AG08396 (cell line): ENCODE measurements around the gene STXBP6.
"Not testable (repeated sequence)": the region's sequence is repeated elsewhere in the genome, so short reads cannot be mapped to it uniquely, and the experiment has no call there.

Source experiments
- DNase-seq: peaks from one replicate; pipeline ENCODE4 v3.0.0; 2012; ENCODE audit warnings: low spot score, mixed read lengths

The STXBP6 gene

GRCh38 chr14:24853446-24853845 lies 196.5 kb downstream of the STXBP6 start:
- DNase-seq = no peak

GRCh38 chr14:24852312-24853060 lies 197.5 kb downstream of the STXBP6 start:
- no peak for DNase-seq

GRCh38 chr14:24851837-24852236 lies 198.1 kb downstream of the STXBP6 start:
- DNase-seq = no peak

DNA sequence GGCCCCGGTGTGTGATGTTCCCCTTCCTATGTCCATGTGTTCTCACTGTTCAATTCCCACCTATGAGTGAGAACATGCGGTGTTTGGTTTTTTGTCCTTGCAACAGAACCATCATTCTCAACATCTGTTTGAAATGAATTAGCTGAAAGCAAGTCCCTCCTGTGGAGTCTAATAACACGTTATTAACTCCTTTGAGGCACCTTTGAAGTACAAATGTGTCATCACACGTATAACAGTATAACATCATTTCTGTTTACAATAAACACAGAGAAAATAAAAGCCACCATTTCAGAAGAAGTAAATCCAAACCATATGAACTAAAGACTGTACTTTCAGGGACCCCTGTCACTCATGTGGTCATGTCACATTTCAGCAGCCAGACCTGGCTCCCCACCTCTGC lies 198.5 kb downstream of the STXBP6 start:
- DNase-seq = no peak

DNA sequence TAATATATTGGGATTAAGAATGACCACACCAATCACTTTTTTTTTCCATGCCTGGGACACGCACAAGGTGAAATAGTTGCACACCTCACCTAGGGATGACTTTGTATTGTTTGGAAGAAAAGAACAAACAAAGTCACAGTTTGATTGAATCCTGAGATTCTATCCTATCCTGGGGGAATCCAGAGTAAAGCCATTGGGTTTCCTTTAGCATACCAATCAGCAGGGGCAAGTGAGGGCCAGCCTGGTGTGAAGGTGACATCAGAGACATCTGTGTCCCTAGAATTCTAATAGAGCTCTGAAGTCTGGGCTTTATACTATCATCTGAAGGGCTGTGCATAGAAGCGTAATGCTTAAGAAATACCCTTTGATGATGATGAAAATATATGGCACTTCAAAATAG lies 199.9 kb downstream of the STXBP6 start:
- DNase-seq = no peak

- DNase-seq = no peak
Measured at GRCh38 chr14:24849471-24849870, 200.5 kb downstream of the STXBP6 start.

- no peak for DNase-seq
Measured at GRCh38 chr14:24848102-24848790, 201.7 kb downstream of the STXBP6 start.

- no peak for DNase-seq
Measured at GRCh38 chr14:24847568-24848095, 202.3 kb downstream of the STXBP6 start.

DNA sequence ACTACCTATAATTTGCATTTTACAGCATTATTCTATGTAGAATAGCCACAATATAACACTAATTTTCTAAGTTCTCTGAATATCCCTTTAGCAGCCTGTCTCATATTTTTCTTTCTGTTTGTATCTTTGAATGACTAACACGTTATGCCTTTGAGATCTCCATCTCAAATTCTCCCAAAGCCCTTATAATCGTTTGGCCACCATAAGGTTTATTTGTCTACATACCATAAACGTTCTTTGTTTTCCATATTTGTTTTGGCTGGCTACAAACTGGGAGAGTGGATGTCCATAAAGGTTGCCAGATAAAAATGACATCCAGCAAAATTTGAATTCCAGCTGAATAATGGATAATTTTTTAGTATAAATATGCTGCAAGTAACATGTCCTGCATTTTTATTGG lies 203.7 kb downstream of the STXBP6 start:
- DNase-seq = no peak

GRCh38 chr14:24845851-24846250 lies 204.1 kb downstream of the STXBP6 start:
- DNase-seq = no peak

DNA sequence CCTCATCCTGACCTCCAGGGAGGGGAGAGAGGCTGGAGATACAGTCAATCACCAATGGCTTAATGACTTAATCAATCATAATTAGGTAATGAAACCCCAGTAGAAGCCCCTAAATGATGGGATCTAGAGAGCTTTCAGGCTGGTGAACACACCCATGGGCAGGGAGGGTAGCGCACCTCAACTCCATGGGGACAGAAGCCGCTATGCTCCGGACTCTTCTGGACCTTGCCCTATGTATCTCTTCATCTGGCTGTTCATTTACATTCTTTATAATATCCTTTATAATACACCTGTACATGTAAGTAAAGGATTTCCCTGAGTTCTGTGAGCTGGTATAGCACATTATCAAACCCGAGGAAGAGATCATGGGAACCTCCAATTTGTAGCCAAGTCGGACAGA lies 205.9 kb downstream of the STXBP6 start:
- no peak for DNase-seq

DNA sequence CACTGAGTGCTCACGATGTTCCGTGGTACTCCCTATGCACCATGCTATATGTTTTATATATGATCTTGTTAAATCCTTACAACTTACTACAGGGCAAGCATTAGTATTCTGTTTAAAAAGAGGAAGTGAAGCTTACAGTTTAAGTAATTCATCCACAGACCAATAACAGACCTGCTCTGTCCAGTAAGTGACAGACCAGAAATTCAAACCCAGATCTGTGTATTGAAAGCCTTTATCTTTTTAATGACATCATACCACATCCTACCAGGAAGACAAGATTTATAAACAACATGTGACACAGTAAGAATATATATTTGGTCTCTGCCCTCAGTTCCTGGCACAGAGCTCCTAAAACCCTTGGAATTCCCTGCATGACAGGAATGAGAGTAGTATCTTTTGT lies 206.5 kb downstream of the STXBP6 start:
- DNase-seq = no peak

DNA sequence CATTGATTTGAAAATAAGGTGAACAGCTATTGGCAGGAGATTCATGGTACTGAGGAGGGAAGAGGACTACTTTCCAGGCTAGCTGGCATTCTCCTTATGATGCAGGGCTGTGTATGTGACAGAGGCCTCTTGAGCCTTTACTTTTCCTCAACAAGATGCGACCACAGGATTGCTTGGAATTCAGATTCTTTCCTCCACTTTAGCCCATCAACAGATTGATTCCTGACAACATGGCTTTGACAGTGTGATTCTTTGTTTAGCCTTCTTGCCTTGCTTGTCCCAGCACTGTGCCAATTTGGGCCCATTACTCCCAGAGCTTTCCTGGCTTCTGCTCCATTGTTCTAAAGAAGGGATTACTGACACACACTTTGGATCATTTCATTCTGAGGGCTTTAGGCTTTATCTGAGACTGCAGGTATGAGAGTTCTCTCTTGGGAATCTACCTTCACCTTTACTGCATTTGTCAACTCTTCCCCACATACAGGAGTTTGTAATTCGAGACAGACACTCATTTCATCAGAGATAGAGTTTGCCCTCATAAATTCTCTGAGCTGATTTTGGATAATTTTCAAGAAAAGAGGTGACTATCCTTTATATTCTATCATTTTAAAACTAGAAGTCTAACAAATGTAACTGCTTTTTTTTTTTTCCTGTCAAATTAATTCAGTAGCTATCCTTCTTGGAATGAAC lies 209.6 kb downstream of the STXBP6 start:
- no peak for DNase-seq

DNA sequence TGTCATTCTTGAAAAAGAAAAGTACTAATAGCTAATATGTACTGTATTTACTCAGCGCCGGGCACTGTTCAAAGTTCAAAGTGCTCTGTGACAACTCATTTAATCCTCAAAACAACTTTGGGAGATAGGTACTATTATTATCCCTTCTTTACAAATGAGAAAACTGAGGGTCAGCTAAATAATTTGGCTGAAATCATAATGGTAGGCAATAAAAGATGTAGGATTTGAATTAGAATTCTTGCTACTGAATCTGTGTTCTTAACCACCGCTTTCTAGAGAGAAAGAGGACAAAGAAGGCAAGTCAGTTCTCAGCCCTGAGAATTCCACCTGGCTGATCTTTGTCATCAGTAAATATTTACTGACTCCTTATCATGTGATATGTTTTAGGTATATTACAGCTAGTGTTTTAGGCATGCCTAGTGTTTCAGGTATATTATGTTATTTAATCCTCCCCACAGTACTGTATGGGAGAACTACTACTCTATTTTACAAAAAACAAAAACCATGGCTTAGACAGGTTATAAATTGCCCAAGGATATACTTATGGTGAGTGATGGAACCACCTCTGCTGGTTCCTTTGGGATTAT lies 210.2 kb downstream of the STXBP6 start:
- DNase-seq = no peak

GRCh38 chr14:24838945-24839616 lies 210.9 kb downstream of the STXBP6 start:
- no peak for DNase-seq

GRCh38 chr14:24837280-24838046 lies 212.5 kb downstream of the STXBP6 start:
- DNase-seq = peak; percentile 18

DNA sequence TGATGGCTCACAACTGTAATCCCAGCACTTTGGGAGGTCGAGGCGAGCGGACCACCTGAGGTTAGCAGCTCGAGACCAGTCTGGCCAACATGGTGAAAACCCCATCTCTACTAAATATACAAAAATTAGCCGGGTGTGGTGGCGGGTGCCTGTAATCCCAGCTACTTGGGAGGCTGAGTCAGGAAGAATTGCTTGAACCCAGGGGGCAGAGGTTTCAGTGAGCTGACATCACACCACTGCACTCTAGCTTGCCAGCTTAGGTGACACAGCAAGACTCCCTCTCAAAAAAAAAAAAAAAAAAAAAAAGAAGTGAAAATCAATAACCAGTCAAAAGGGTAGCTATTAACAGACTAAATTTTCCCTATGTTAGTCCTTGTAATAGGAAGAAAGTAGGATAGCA lies 213.6 kb downstream of the STXBP6 start:
- not testable (repeated sequence) for DNase-seq

DNA sequence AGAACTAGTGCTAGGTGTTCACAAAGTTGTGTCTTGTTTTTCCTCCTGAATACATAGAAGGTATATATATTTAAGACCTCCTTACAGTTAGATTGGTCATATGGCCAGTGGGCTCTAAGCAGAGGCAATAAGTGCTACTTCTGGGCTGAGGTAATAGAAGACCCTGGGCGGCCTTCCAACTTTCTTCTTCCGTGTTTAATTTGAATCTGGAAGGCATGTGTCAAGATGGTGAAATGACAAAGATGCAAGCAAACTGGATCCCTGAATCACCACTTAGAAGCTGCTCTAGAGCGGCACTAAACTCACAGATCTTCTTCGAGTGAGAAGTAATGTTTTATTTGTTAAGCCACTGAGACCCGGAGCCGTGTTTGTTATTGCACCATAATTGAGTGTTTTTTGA lies 215.0 kb downstream of the STXBP6 start:
- DNase-seq = no peak

DNA sequence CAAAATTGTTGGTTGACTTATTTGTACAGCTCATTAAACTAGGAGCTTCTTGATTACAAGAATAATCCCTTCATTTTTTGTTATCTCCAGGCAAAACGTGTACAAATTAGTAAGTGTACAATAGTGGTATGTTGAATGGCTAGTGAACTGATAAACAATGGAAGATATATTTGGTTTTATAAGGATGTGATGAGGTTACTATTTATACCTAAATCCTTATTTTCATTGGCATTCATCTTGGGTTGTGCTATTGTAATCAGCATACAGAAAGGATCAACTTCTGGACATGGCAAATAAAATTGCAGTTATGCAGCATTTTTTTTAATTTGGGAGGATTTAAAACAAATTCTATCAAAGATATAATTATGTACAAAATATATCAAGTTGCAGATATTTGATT lies 216.6 kb downstream of the STXBP6 start:
- DNase-seq = no peak

- no peak for DNase-seq
Measured at GRCh38 chr14:24831677-24832076, 218.3 kb downstream of the STXBP6 start.

DNA sequence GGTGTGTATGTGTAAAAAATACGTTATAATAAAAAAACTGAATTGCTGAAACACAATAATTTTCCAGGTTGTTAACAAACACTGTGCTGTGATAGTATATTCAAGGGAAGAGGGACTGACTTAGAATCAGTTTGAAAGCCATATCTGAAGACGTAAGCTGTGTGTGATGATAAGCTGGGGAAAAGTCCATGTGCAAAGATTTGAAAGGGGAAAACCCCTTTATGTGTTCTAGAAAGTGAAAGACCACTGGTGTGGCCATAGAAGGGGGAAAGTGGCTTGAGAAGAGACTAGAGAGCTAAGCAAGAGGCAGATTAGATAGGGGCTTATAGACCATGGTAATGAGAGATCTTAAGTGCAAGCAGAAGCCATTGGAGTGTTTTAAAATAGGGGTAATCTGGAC lies 220.1 kb downstream of the STXBP6 start:
- no peak for DNase-seq
